B cell (primary cell): ENCODE data around the gene FAM8A1. TPM values are rescaled to one million over a fixed set of nuclear protein-coding genes. Genes with fewer than 3 reads are reported as not detected.

Experiments used
- ATAC-seq: fragments of 200-7000 bp; cut with Tn5 transposase; one replicate; pipeline ENCODE4 v1.10.0; 2021; ENCODE audit warnings: low read depth, mild to moderate bottlenecking, moderate number of reproducible peaks, moderate library complexity
- CTCF ChIA-PET: fragments of 350-600 bp; sonication (Branson Sonifier 250); formaldehyde crosslinking; loops from one replicate; lab custom pipeline; 2021; ENCODE audit warnings: antibody characterized with exemption, inconsistent platforms; lab: Charles Lee
- POLR2A ChIA-PET: fragments of 350-600 bp; sonication (Branson Sonifier 250); formaldehyde crosslinking; loops from one replicate; lab custom pipeline; 2021; ENCODE audit warnings: antibody characterized with exemption; lab: Charles Lee
- DNase-seq: peaks from one replicate; pipeline ENCODE4 v3.0.0; 2013
- H2AFZ ChIP-seq: 2 replicates; pipeline ENCODE4 v1.6.1; 2012; ENCODE audit warnings: mild to moderate bottlenecking, low read depth, low read length; ENCODE audit not compliant: insufficient read depth, poor library complexity, severe bottlenecking
- H3K27ac ChIP-seq, 2 donors: 1 replicate in 1 of 2; 2 replicates in 1 of 2; pipeline ENCODE4 v1.5.1; 2012 to 2013; ENCODE audit warnings: low read length in 2 of 2, mild to moderate bottlenecking in 2 of 2, moderate library complexity in 1 of 2
- H3K27me3 ChIP-seq, 4 experiments: fragments of 200-600 bp in 1 of 4; sonication (generic) in 1 of 4; replicated peaks in 1 of 4; 1 replicate in 2 of 4; 2 replicates in 2 of 4; pipeline versions ENCODE4 v1.6.1 to v1.7.0; 2013 to 2016; ENCODE audit warnings: low read length in 3 of 4, mild to moderate bottlenecking in 2 of 4, mixed read lengths in 1 of 4, moderate library complexity in 1 of 4; ENCODE audit not compliant: insufficient read depth in 4 of 4, control insufficient read depth in 3 of 4; ENCODE audit errors: control extremely low read depth in 1 of 4
- H3K36me3 ChIP-seq, 2 experiments: replicated peaks in 1 of 2; 1 replicate in 1 of 2; 2 replicates in 1 of 2; pipeline versions ENCODE4 v1.6.1 to v1.7.1; 2013; ENCODE audit warnings: low read length in 1 of 2; ENCODE audit not compliant: insufficient read depth in 2 of 2, control insufficient read depth in 1 of 2; ENCODE audit errors: control extremely low read depth in 1 of 2, extremely low read depth in 1 of 2
- H3K4me1 ChIP-seq, 2 donors: fragments of 200-600 bp in 1 of 2; sonication (generic) in 1 of 2; 1 replicate in 1 of 2; 2 replicates in 1 of 2; pipeline versions ENCODE4 v1.5.1 to v1.6.1; 2013 to 2017; ENCODE audit warnings: low read length in 2 of 2; ENCODE audit not compliant: control insufficient read depth in 2 of 2, insufficient read depth in 2 of 2
- H3K4me2 ChIP-seq: replicated peaks from 2 replicates; pipeline ENCODE3; 2012; ENCODE audit warnings: mild to moderate bottlenecking, low read depth, low read length; ENCODE audit not compliant: poor library complexity, severe bottlenecking
- H3K4me3 ChIP-seq, 5 experiments: fragments of 200-600 bp in 1 of 5; sonication (generic) in 1 of 5; 1 replicate in 3 of 5; 2 replicates in 2 of 5; pipeline versions ENCODE4 v1.5.1 to v1.7.0; 2011 to 2016; ENCODE audit warnings: low read length in 4 of 5, mild to moderate bottlenecking in 4 of 5, low read depth in 2 of 5, control low read depth in 1 of 5, moderate library complexity in 1 of 5; ENCODE audit not compliant: insufficient read depth in 1 of 5; ENCODE audit errors: control extremely low read depth in 1 of 5, extremely low read depth in 1 of 5
- H3K79me2 ChIP-seq: fragments of 200-600 bp; sonication (generic); one replicate; pipeline ENCODE4 v1.6.0; 2016; ENCODE audit warnings: low read length; ENCODE audit not compliant: control insufficient read depth, insufficient read depth
- H3K9ac ChIP-seq: fragments of 200-600 bp; sonication (generic); 2 replicates; pipeline ENCODE4 v1.6.1; 2017; ENCODE audit warnings: mild to moderate bottlenecking, low read length, moderate library complexity
- H3K9me3 ChIP-seq, 3 donors: one replicate each; pipeline versions ENCODE4 v1.6.1 to v1.7.1; 2013; ENCODE audit warnings: low read length in 2 of 3; ENCODE audit not compliant: control insufficient read depth in 2 of 3, insufficient read depth in 1 of 3; ENCODE audit errors: control extremely low read depth in 1 of 3
- H4K20me1 ChIP-seq: 2 replicates; pipeline ENCODE4 v1.6.0; 2012; ENCODE audit warnings: mild to moderate bottlenecking, low read length; ENCODE audit not compliant: insufficient read depth, control insufficient read depth, poor library complexity, severe bottlenecking
- H3K27ac Mint-ChIP-seq: one replicate; pipeline ENCODE4 v1.8.0; 2021; ENCODE audit warnings: mixed read lengths
- H3K27me3 Mint-ChIP-seq: one replicate; pipeline ENCODE4 v1.8.0; 2021; ENCODE audit warnings: mixed read lengths
- H3K4me1 Mint-ChIP-seq: one replicate; pipeline ENCODE4 v1.8.0; 2021; ENCODE audit warnings: mixed read lengths
- H3K4me3 Mint-ChIP-seq: one replicate; pipeline ENCODE4 v1.8.0; 2021; ENCODE audit warnings: mixed read lengths
- H3K9me3 Mint-ChIP-seq: one replicate; pipeline ENCODE4 v1.8.0; 2022; ENCODE audit warnings: mixed read lengths; ENCODE audit not compliant: insufficient read depth
- EZH2 ChIP-seq: IDR thresholded peaks from 2 replicates; pipeline ENCODE4 v1.6.1; 2012; ENCODE audit warnings: borderline replicate concordance, low read depth, mild to moderate bottlenecking, moderate library complexity, low read length; ENCODE audit not compliant: insufficient read depth, poor library complexity, severe bottlenecking
- WGBS: methylation state at CpG from one replicate; pipeline ENCODE4 v1.1.5; 2013; ENCODE audit warnings: missing lambda C conversion rate; ENCODE audit not compliant: insufficient coverage; 5-methylcytosine and 5-hydroxymethylcytosine counted together
- intact Hi-C: fragments of 100-400 bp; cut with micrococcal nuclease; formaldehyde crosslinking; loops from one replicate; pipeline ENCODE4 v1.10.0; 2022
- polyA plus RNA-seq: library from polyadenylated mRNA; depleted of rRNA; stranded (reverse); fragments of >200 nt; gene quantifications from 2 replicates; pipeline ENCODE4 v1.2.3, GENCODE V29; 2012
- total RNA-seq, 2 donors: library from RNA; stranded (reverse); fragments of 120-200 nt in 1 of 2; gene quantifications; 1 replicate in 1 of 2; 2 replicates in 1 of 2; pipeline versions ENCODE4 v1.2.3 to v1.2.4, GENCODE V29; 2013 to 2022
- TF ChIP-seq, protein P1 (sequence below): fragments of 200-600 bp; IDR thresholded peaks from one replicate; pipeline ENCODE4 v1.8.0; 2022; ENCODE audit warnings: antibody characterized with exemption, mild to moderate bottlenecking

Gene FAM8A1
- total and polyA plus RNA-seq, 2 donors (not counting 1 experiment from before 2014, with no cell fraction given): 4.6 to 7.0 TPM

DNA sequence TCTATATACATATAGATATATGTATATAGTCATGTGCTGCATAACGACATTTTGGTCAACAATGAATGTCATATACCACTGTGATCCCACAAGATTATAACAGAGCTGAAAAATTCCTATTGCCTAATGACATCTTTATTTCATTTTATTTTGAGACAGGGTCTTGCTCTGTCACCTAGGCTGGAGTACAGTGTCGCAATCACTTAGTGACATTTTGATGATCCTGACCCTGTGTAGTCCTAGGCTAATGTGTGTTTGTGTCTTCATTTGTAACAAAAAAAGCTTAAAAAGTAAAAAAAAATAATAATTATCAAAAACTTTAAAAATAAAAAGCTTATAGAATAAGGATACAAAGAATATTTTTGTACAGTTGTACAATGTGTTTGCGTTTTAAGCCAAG, 4.0 kb upstream of the FAM8A1 start:
- Histone ChIP-seq H3K4me3 (no peak overlapping the region), H3K9me3 (peaks cover 0 to 2% (median 0%) of the 10 kb centered on the region in 3 donors), H3K4me1 (peaks cover 5 to 7% of the 10 kb centered on the region in 2 donors), H3K27ac (no peak overlapping the region), H3K4me2 (no peak overlapping the region), H2AFZ (no peak overlapping the region), H3K79me2 (no peaks in the 10 kb centered on the region), H3K36me3 (no peaks in the 10 kb centered on the region), H4K20me1 (no peaks in the 10 kb centered on the region), H3K27me3 (no peaks in the 10 kb centered on the region), H3K9ac (no peak overlapping the region)
- no peaks in the 10 kb centered on the region for H3K27me3 Mint-ChIP-seq
- ATAC-seq (no peak), DNase-seq (no peak)
- H3K4me3 Mint-ChIP-seq: no peak overlapping the region
- POLR2A ChIA-PET: no interaction called here
- H3K27ac Mint-ChIP-seq: no peak overlapping the region
- CTCF ChIA-PET: no interaction called here
- WGBS: no CpG with 5 or more reads among the region's 3 CpGs
- no peaks in the 10 kb centered on the region for H3K9me3 Mint-ChIP-seq
- no peak for TF ChIP-seq EZH2
- TF ChIP-seq, protein P1, sequence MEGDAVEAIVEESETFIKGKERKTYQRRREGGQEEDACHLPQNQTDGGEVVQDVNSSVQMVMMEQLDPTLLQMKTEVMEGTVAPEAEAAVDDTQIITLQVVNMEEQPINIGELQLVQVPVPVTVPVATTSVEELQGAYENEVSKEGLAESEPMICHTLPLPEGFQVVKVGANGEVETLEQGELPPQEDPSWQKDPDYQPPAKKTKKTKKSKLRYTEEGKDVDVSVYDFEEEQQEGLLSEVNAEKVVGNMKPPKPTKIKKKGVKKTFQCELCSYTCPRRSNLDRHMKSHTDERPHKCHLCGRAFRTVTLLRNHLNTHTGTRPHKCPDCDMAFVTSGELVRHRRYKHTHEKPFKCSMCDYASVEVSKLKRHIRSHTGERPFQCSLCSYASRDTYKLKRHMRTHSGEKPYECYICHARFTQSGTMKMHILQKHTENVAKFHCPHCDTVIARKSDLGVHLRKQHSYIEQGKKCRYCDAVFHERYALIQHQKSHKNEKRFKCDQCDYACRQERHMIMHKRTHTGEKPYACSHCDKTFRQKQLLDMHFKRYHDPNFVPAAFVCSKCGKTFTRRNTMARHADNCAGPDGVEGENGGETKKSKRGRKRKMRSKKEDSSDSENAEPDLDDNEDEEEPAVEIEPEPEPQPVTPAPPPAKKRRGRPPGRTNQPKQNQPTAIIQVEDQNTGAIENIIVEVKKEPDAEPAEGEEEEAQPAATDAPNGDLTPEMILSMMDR: no peak
- intact Hi-C loops: no loop called here
- H3K4me1 Mint-ChIP-seq: peaks cover 6% of the 10 kb centered on the region

- no peaks in the 10 kb centered on the region for H3K9me3 Mint-ChIP-seq
- peaks cover 0 to 2% (median 0%) of the 10 kb centered on the region in 3 donors for H3K9me3 ChIP-seq
- H4K20me1 ChIP-seq: no peaks in the 10 kb centered on the region
- ChIA-PET POLR2A (interaction anchor here (0.6 to 2.5 kb wide), 4 partner anchors 22 to 106 kb away, joined by 3 to 10 read pairs (median 4); partner anchors contain the start of gene NUP153), CTCF (interaction anchor here (1.0 to 2.3 kb wide), 7 partner anchors 12 to 217 kb away, joined by 3 to 11 read pairs (median 4); partner anchors contain the start of gene NUP153)
- intact Hi-C loops: loop anchor here (1.0 to 10.0 kb wide), 3 partner anchors 64 to 556 kb away; partner anchors contain the start of gene NUP153
- peak overlapping the region; percentile 82 for H3K9ac ChIP-seq
- WGBS: under 1% methylated on average over 76 of the region's 77 CpGs
- DNase-seq (no peak), ATAC-seq (peak; percentile 36)
- H3K4me3 ChIP-seq: peak overlapping the region; percentile 51 to 84 (median 79)
- TF ChIP-seq, protein P1: no peak
- TF ChIP-seq EZH2: no peak
- peak overlapping the region; percentile 94 for H3K4me2 ChIP-seq
- no peaks in the 10 kb centered on the region for H3K27me3 Mint-ChIP-seq
- no peaks in the 10 kb centered on the region for H3K27me3 ChIP-seq
- peak overlapping the region; percentile 54 to 74 for H3K27ac ChIP-seq
- H3K4me1 ChIP-seq: peaks cover 13% of the 10 kb centered on the region in 2 donors
- peak overlapping the region; percentile 95 for H2AFZ ChIP-seq
- H3K36me3 ChIP-seq: peaks cover 0 to 3% of the 10 kb centered on the region in 2 experiments
- H3K4me1 Mint-ChIP-seq: peaks cover 10% of the 10 kb centered on the region
- peak overlapping the region; percentile 86 for H3K27ac Mint-ChIP-seq
- H3K79me2 ChIP-seq: peaks cover 13% of the 10 kb centered on the region
- H3K4me3 Mint-ChIP-seq: peak overlapping the region; percentile 91
Measured at GRCh38 chr6:17600527-17601385, 654 bp downstream of the FAM8A1 start.
